DOHH2 (cell line): ENCODE data around the gene PSMC1.

Experiments
- H3F3A ChIP-seq: fragments of 200-600 bp; sonication (generic), shearing (Covaris generic); 2 replicates; pipeline ENCODE4 v1.6.0; 2016; ENCODE audit warnings: antibody characterized with exemption, mild to moderate bottlenecking; ENCODE audit not compliant: control insufficient read depth, insufficient read depth
- H3K27ac ChIP-seq: fragments of 200-600 bp; sonication (generic); 2 replicates; pipeline ENCODE4 v1.5.1; 2014; ENCODE audit warnings: low read depth, mild to moderate bottlenecking, low read length, moderate library complexity
- H3K27me3 ChIP-seq: fragments of 200-600 bp; sonication (generic); 2 replicates; pipeline ENCODE4 v1.6.1; 2014; ENCODE audit warnings: mild to moderate bottlenecking, low read length, mixed read lengths; ENCODE audit not compliant: control insufficient read depth
- H3K36me3 ChIP-seq: fragments of 200-600 bp; sonication (generic); 2 replicates; pipeline ENCODE4 v1.6.1; 2014; ENCODE audit warnings: mild to moderate bottlenecking, low read length, moderate library complexity, mixed read lengths; ENCODE audit not compliant: control insufficient read depth
- H3K4me1 ChIP-seq: fragments of 200-600 bp; sonication (generic); 2 replicates; pipeline ENCODE4 v1.6.1; 2014; ENCODE audit warnings: mild to moderate bottlenecking, low read length, mixed read lengths; ENCODE audit not compliant: control insufficient read depth
- H3K4me2 ChIP-seq: fragments of 200-600 bp; sonication (generic); 2 replicates; pipeline ENCODE4 v1.6.0; 2014; ENCODE audit warnings: mild to moderate bottlenecking, low read length, moderate library complexity
- H3K4me3 ChIP-seq: fragments of 200-600 bp; sonication (generic); 2 replicates; pipeline ENCODE4 v1.5.1; 2014; ENCODE audit warnings: mild to moderate bottlenecking, low read length, mixed read lengths
- H3K79me2 ChIP-seq: fragments of 200-600 bp; sonication (generic); 2 replicates; pipeline ENCODE4 v1.6.1; 2014; ENCODE audit warnings: mild to moderate bottlenecking, low read length, mixed read lengths; ENCODE audit not compliant: control insufficient read depth
- H3K9me2 ChIP-seq: fragments of 200-600 bp; sonication (generic); replicated peaks from 2 replicates; pipeline ENCODE4 v1.6.1; 2014; ENCODE audit warnings: mild to moderate bottlenecking, low read length, mixed read lengths; ENCODE audit not compliant: control insufficient read depth
- H3K9me3 ChIP-seq: fragments of 200-600 bp; sonication (generic); 2 replicates; pipeline ENCODE4 v1.6.1; 2014; ENCODE audit warnings: antibody characterized with exemption, low read length, mixed read lengths; ENCODE audit not compliant: control insufficient read depth, insufficient read depth
- H4K20me1 ChIP-seq: fragments of 200-600 bp; sonication (generic); 2 replicates; pipeline ENCODE4 v1.6.0; 2014; ENCODE audit warnings: low read depth, mild to moderate bottlenecking, antibody characterized with exemption, low read length, moderate library complexity; ENCODE audit not compliant: control insufficient read depth, insufficient read depth
- CTCF ChIP-seq: fragments of 200-600 bp; sonication (generic); IDR thresholded peaks from one replicate; pipeline ENCODE4 v1.5.1; 2014; ENCODE audit warnings: antibody characterized with exemption, mild to moderate bottlenecking, low read depth, low read length; ENCODE audit not compliant: poor library complexity, severe bottlenecking
- EZH2phosphoT487 ChIP-seq: fragments of 200-600 bp; sonication (generic); IDR thresholded peaks from 2 replicates; pipeline ENCODE4 v1.6.1; 2017; ENCODE audit warnings: borderline replicate concordance, mild to moderate bottlenecking, antibody characterized with exemption, low read length, moderate library complexity, mixed read lengths

PSMC1 gene

GRCh38 chr14:90294872-90295271 is 38.5 kb downstream of the PSMC1 start:
- Histone ChIP-seq H3K36me3 (peaks cover 36% of the 10 kb centered on the region), H3K4me2 (no peak overlapping the region), H3K27me3 (no peaks in the 10 kb centered on the region), H3K9me2 (no peaks in the 10 kb centered on the region), H3K27ac (no peak overlapping the region), H3K9me3 (no peaks in the 10 kb centered on the region), H3K4me3 (no peak overlapping the region), H3K4me1 (no peaks in the 10 kb centered on the region), H3K79me2 (no peaks in the 10 kb centered on the region), H3F3A (no peaks in the 10 kb centered on the region), H4K20me1 (no peaks in the 10 kb centered on the region)
- no peak for TF ChIP-seq CTCF
- no peak for TF ChIP-seq EZH2phosphoT487

- no peak overlapping the region for H3K4me2 ChIP-seq
- no peaks in the 10 kb centered on the region for H3K9me3 ChIP-seq
- H3K36me3 ChIP-seq: peaks cover 28% of the 10 kb centered on the region
- no peak overlapping the region for H3K27ac ChIP-seq
- no peaks in the 10 kb centered on the region for H4K20me1 ChIP-seq
- no peak overlapping the region for H3K4me3 ChIP-seq
- no peaks in the 10 kb centered on the region for H3K79me2 ChIP-seq
- H3K9me2 ChIP-seq: no peaks in the 10 kb centered on the region
- no peaks in the 10 kb centered on the region for H3F3A ChIP-seq
- no peaks in the 10 kb centered on the region for H3K4me1 ChIP-seq
- no peak for TF ChIP-seq CTCF
- no peak for TF ChIP-seq EZH2phosphoT487
- H3K27me3 ChIP-seq: no peaks in the 10 kb centered on the region
These were observed 39.6 kb downstream of the PSMC1 start for GRCh38 chr14:90295870-90296516.

GRCh38 chr14:90296641-90297040 is 40.3 kb downstream of the PSMC1 start:
- H3K79me2 ChIP-seq: no peaks in the 10 kb centered on the region
- H3K36me3 ChIP-seq: peaks cover 32% of the 10 kb centered on the region
- H3K27ac ChIP-seq: no peak overlapping the region
- no peaks in the 10 kb centered on the region for H3K27me3 ChIP-seq
- no peaks in the 10 kb centered on the region for H3K9me2 ChIP-seq
- H3K4me1 ChIP-seq: no peaks in the 10 kb centered on the region
- H3K4me3 ChIP-seq: no peak overlapping the region
- H3K9me3 ChIP-seq: no peaks in the 10 kb centered on the region
- no peaks in the 10 kb centered on the region for H4K20me1 ChIP-seq
- no peaks in the 10 kb centered on the region; the same call in 1 of the 2 replicates for H3F3A ChIP-seq
- TF ChIP-seq EZH2phosphoT487: no peak
- TF ChIP-seq CTCF: no peak
- H3K4me2 ChIP-seq: no peak overlapping the region
